ENCODE measurements around the gene RGS6. TPM values are rescaled to one million over a fixed set of nuclear protein-coding genes. Genes with fewer than 3 reads are reported as not detected.
A peak's percentile ranks its signal among the peaks of the same experiment; 100 is the strongest.

RGS6 gene
- total RNA-seq, 2 experiments from 2014 or later = 0.39 to 0.57 TPM

DNA sequence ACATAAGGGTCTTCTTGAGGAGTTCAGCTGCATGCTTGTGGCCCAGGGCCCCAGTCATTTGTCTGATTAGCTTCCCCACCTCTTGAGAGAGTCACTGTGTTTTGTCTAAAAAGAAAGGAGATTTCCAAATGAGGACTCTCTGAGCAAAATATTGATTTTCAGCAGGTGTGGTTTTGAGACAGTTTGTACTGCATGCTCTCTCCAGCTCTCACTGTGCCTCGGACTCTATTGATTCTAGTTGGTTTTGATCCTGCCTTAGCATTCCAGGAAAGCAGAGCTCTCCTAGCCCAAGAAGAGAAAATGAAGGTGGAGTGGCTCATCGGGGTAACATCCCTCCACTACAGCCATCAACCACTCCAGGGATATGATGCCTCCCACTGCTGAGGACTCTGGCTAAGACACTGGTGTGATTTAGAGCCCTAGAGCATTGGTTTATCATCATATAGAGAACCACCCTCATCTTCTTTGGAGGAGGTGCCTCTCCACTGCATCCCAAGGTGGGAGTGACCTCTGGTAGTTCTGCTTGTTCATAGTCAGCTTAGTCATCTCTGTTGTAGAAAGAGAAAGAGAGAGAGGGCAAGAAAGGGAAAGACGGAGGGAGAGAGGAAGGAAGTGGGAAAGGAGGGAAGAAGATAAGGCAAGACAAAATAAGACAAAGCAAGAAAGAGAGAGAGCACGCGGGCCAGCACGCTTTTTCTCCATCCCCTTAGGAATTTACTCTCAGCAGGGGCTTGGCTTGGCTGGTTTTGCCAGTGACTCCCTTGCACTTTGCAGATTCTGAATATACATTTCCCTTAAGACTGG lies 596.0 kb downstream of the RGS6 start:
- ATAC-seq = peak; percentile 49
- Mint-ChIP-seq H3K9me3 (ENCODE audit: low read depth) (peaks cover 7% of the 10 kb centered on the region), H3K4me1 (peaks cover 26% of the 10 kb centered on the region), H3K4me3 (no peak overlapping the region), H3K27me3 (peaks cover 3% of the 10 kb centered on the region), H3K27ac (no peak overlapping the region), H3K36me3 (ENCODE audit: low read depth) (no peaks in the 10 kb centered on the region)
- no peak for DNase-seq
- POLR2A ChIA-PET = no interaction called here
- CTCF ChIA-PET = interaction anchor here (0.9 to 3.7 kb wide), 2 partner anchors 15 to 376 kb away, joined by 3 to 13 read pairs; no protein-coding TSS in a partner anchor
- intact Hi-C loops (cut with DNase I, micrococcal nuclease) = no loop called here

DNA sequence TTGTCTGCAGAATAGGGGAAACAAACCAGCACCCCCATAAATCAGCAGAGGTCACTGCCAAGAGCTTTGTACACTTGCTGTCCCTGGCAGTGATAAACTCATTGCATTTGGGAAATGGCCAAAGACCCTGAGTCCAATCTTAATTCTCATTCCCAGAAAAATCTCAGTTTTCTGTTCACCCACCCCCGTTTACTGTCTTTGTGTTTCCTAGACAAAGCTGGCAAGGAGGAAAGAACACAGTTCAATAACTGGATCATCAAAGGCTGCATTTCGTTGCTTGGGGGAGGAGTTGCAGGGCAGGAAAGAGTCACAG lies 596.6 kb downstream of the RGS6 start:
- no peak for DNase-seq
- CTCF ChIA-PET = no interaction called here
- peaks cover 3% of the 10 kb centered on the region for H3K27me3 Mint-ChIP-seq
- POLR2A ChIA-PET = no interaction called here
- H3K4me1 Mint-ChIP-seq = peaks cover 25% of the 10 kb centered on the region
- H3K4me3 Mint-ChIP-seq = no peak overlapping the region
- H3K9me3 Mint-ChIP-seq (ENCODE audit: low read depth) = peaks cover 12% of the 10 kb centered on the region
- no peak overlapping the region for H3K27ac Mint-ChIP-seq
- intact Hi-C loops (cut with DNase I, micrococcal nuclease) = no loop called here
- H3K36me3 Mint-ChIP-seq (ENCODE audit: low read depth) = no peaks in the 10 kb centered on the region
- ATAC-seq = no peak

DNA sequence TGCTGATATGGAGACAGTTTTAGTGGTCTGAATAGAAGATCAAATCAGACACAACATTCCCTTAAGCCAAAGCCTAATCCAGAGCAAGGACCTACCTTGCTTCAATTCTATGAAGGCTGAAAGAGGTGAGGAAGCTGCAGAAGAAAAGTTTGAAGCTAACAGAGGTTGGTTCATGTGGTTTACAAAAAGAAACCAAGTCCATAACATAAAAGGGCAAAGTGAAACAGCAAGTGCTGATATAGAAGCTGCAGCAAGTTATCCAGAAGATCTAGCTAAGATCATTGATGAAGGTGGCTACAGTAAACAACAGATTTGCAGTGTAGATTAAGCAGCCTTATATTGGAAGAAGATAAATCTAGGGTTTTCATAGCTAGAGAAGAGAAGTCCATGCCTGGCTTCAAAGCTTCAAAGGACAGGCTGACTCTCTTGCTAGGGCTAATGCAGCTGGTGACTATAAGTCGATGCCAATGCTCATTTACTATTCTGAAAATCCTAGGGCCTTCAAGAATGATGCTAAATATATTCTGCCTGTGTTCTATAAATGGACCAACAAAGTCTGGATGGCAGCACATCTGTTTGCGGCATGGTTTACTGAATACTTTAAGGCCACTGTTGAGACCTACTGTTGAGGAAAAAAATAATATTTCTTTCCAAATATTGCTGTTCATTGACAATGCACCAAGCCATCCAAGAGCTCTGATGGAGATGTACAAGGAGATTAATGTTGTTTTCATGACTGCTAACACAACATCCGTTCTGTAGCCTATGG lies 600.6 kb downstream of the RGS6 start:
- POLR2A ChIA-PET = no interaction called here

GRCh38 chr14:72535485-72535884 lies 603.3 kb downstream of the RGS6 start:
- peaks cover 35% of the 10 kb centered on the region for H3K4me1 Mint-ChIP-seq
- CTCF ChIA-PET = interaction anchor here (1.3 kb wide), 1 partner anchor 16 kb away, joined by 3 read pairs; no protein-coding TSS in a partner anchor
- ATAC-seq (peak; percentile 74), DNase-seq (no peak)
- H3K27me3 Mint-ChIP-seq = no peaks in the 10 kb centered on the region
- no peaks in the 10 kb centered on the region for H3K36me3 Mint-ChIP-seq (ENCODE audit: low read depth)
- no peak overlapping the region for H3K4me3 Mint-ChIP-seq
- H3K27ac Mint-ChIP-seq = no peak overlapping the region
- H3K9me3 Mint-ChIP-seq (ENCODE audit: low read depth) = peaks cover 13% of the 10 kb centered on the region
- intact Hi-C loops (cut with DNase I, micrococcal nuclease) = loop anchor here in 1 of 2 experiments (2.0 kb wide), 1 partner anchor 17 kb away; no protein-coding TSS in a partner anchor
- POLR2A ChIA-PET = no interaction called here

More for the DNA sequence above, 600.6 kb downstream of the RGS6 start:
- ATAC-seq = no peak
- intact Hi-C loops (cut with DNase I, micrococcal nuclease) = no loop called here
- CTCF ChIA-PET = interaction anchor here (0.7 to 1.4 kb wide), 4 partner anchors 9 to 375 kb away, joined by 3 to 4 read pairs (median 4); no protein-coding TSS in a partner anchor
- Mint-ChIP-seq H3K4me3 (no peak overlapping the region), H3K27ac (no peak overlapping the region), H3K36me3 (ENCODE audit: low read depth) (no peaks in the 10 kb centered on the region), H3K9me3 (ENCODE audit: low read depth) (peaks cover 13% of the 10 kb centered on the region), H3K27me3 (no peaks in the 10 kb centered on the region), H3K4me1 (peaks cover 38% of the 10 kb centered on the region)
- no peak for DNase-seq

- no peak for DNase-seq
- peaks cover 6% of the 10 kb centered on the region for H3K9me3 Mint-ChIP-seq (ENCODE audit: low read depth)
- intact Hi-C loops (cut with DNase I, micrococcal nuclease) = no loop called here
- H3K27me3 Mint-ChIP-seq = no peaks in the 10 kb centered on the region
- H3K36me3 Mint-ChIP-seq (ENCODE audit: low read depth) = no peaks in the 10 kb centered on the region
- ChIA-PET POLR2A (no interaction called here), CTCF (interaction anchor here (0.8 kb wide), 1 partner anchor 19 kb away, joined by 3 read pairs; no protein-coding TSS in a partner anchor)
- peaks cover 21% of the 10 kb centered on the region for H3K4me1 Mint-ChIP-seq
- no peak overlapping the region for H3K27ac Mint-ChIP-seq
- no peak overlapping the region for H3K4me3 Mint-ChIP-seq
- ATAC-seq = no peak
Measured at GRCh38 chr14:72538387-72538786, 606.2 kb downstream of the RGS6 start.

GRCh38 chr14:72539661-72540315 lies 607.6 kb downstream of the RGS6 start:
- Mint-ChIP-seq H3K27ac (no peak overlapping the region), H3K4me3 (no peak overlapping the region), H3K9me3 (ENCODE audit: low read depth) (no peaks in the 10 kb centered on the region), H3K4me1 (peaks cover 18% of the 10 kb centered on the region), H3K27me3 (no peaks in the 10 kb centered on the region), H3K36me3 (ENCODE audit: low read depth) (no peaks in the 10 kb centered on the region)
- no peak for DNase-seq
- ChIA-PET POLR2A (no interaction called here), CTCF (interaction anchor here (0.6 to 1.0 kb wide), 3 partner anchors 55 to 154 kb away, joined by 3 read pairs; no protein-coding TSS in a partner anchor)
- ATAC-seq = no peak
- intact Hi-C loops (cut with DNase I, micrococcal nuclease) = no loop called here

- peaks cover 2% of the 10 kb centered on the region for H3K27me3 Mint-ChIP-seq
- H3K4me3 Mint-ChIP-seq = no peak overlapping the region
- no peaks in the 10 kb centered on the region for H3K9me3 Mint-ChIP-seq (ENCODE audit: low read depth)
- intact Hi-C loops (cut with DNase I, micrococcal nuclease) = no loop called here
- DNase-seq (no peak), ATAC-seq (no peak)
- no peak overlapping the region for H3K27ac Mint-ChIP-seq
- no peaks in the 10 kb centered on the region for H3K36me3 Mint-ChIP-seq (ENCODE audit: low read depth)
- CTCF ChIA-PET = interaction anchor here (1.0 kb wide), 1 partner anchor 57 kb away, joined by 3 read pairs; no protein-coding TSS in a partner anchor
- POLR2A ChIA-PET = interaction anchor here (0.7 kb wide), 1 partner anchor 510 kb away, joined by 3 read pairs; no protein-coding TSS in a partner anchor
- H3K4me1 Mint-ChIP-seq = peaks cover 9% of the 10 kb centered on the region
Measured at GRCh38 chr14:72540836-72541235, 608.6 kb downstream of the RGS6 start.

GRCh38 chr14:72541546-72541945 lies 609.3 kb downstream of the RGS6 start:
- no peaks in the 10 kb centered on the region for H3K9me3 Mint-ChIP-seq (ENCODE audit: low read depth)
- no peaks in the 10 kb centered on the region for H3K36me3 Mint-ChIP-seq (ENCODE audit: low read depth)
- DNase-seq (no peak), ATAC-seq (no peak)
- intact Hi-C loops (cut with DNase I, micrococcal nuclease) = no loop called here
- peaks cover 2% of the 10 kb centered on the region for H3K27me3 Mint-ChIP-seq
- POLR2A ChIA-PET = no interaction called here
- H3K4me3 Mint-ChIP-seq = no peak overlapping the region
- CTCF ChIA-PET = no interaction called here
- no peak overlapping the region for H3K27ac Mint-ChIP-seq
- peaks cover 3% of the 10 kb centered on the region for H3K4me1 Mint-ChIP-seq

GRCh38 chr14:72543341-72543740 lies 611.1 kb downstream of the RGS6 start:
- ChIA-PET CTCF (interaction anchor here (1.2 kb wide), 1 partner anchor 11 kb away, joined by 4 read pairs; no protein-coding TSS in a partner anchor), POLR2A (no interaction called here)
- peaks cover 2% of the 10 kb centered on the region for H3K27me3 Mint-ChIP-seq
- ATAC-seq (no peak), DNase-seq (no peak)
- H3K27ac Mint-ChIP-seq = no peak overlapping the region
- no peaks in the 10 kb centered on the region for H3K36me3 Mint-ChIP-seq (ENCODE audit: low read depth)
- no peaks in the 10 kb centered on the region for H3K9me3 Mint-ChIP-seq (ENCODE audit: low read depth)
- intact Hi-C loops (cut with DNase I, micrococcal nuclease) = no loop called here
- no peak overlapping the region for H3K4me3 Mint-ChIP-seq
- no peaks in the 10 kb centered on the region for H3K4me1 Mint-ChIP-seq

- POLR2A ChIA-PET = no interaction called here
- peaks cover 4% of the 10 kb centered on the region for H3K27me3 Mint-ChIP-seq
- DNase-seq = no peak
- intact Hi-C loops (cut with DNase I, micrococcal nuclease) = no loop called here
- no peaks in the 10 kb centered on the region for H3K9me3 Mint-ChIP-seq (ENCODE audit: low read depth)
- no peaks in the 10 kb centered on the region for H3K36me3 Mint-ChIP-seq (ENCODE audit: low read depth)
- no peak overlapping the region for H3K27ac Mint-ChIP-seq
- H3K4me1 Mint-ChIP-seq = no peaks in the 10 kb centered on the region
- CTCF ChIA-PET = interaction anchor here (0.8 kb wide), 1 partner anchor 113 kb away, joined by 3 read pairs; no protein-coding TSS in a partner anchor
- no peak overlapping the region for H3K4me3 Mint-ChIP-seq
- ATAC-seq = no peak
Measured at GRCh38 chr14:72544615-72545387, 612.6 kb downstream of the RGS6 start.
